NCI-H524 treated with DMSO at 0.1 percent for 48 hours (cell line): ENCODE results near the gene PLPP7.
A peak's percentile ranks its signal among the peaks of the same experiment; 100 is the strongest.

Experiments used
- DNase-seq: peaks from one replicate; lab custom pipeline; 2025; lab: John Stamatoyannopoulos, UW

Gene PLPP7

DNA sequence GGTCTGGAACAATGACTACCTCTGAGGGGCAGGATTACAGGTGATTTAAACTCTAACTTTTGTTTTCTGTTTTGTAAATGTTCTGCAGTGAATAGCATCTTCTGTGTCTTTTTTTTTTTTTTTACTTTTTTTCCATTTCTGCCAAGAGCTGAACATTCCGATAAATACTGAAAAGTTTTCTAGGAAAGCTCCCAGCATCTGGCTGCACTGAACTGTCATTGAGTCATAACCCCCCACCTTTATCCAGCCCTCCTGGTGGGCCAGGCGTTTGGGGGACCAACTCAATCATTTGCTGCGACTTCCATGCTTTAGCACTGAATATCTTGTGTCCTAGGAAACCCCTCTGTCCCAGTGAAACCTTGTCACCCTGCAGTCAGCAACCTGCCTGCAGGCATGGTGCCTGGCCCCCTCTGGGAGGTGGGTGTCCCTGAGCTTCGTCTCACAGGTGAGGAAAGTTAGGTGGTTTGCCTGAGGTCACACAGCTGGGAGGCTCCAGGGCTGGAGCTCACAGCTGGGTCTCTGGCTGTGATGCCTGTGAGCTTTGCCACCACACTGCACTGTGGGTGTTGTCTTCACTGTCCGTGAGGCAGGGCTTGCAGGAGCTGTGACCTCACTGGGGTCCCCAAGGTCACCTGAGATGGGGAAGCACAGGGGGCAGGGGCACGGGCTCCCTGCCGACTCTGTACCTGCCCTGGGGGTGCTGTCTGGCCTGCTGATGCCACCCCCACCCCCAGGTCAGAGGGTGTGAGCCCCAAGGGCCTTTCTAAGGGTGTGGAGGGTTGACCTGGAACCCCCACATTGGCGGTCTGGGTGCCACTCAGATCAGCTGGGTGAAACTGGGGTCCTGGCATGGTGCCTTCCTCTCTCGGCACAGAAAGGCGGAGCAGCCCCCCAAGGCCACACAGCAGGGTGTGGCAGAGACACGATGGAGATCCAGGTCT, 14.1 kb downstream of the PLPP7 start:
- no peak for DNase-seq

DNA sequence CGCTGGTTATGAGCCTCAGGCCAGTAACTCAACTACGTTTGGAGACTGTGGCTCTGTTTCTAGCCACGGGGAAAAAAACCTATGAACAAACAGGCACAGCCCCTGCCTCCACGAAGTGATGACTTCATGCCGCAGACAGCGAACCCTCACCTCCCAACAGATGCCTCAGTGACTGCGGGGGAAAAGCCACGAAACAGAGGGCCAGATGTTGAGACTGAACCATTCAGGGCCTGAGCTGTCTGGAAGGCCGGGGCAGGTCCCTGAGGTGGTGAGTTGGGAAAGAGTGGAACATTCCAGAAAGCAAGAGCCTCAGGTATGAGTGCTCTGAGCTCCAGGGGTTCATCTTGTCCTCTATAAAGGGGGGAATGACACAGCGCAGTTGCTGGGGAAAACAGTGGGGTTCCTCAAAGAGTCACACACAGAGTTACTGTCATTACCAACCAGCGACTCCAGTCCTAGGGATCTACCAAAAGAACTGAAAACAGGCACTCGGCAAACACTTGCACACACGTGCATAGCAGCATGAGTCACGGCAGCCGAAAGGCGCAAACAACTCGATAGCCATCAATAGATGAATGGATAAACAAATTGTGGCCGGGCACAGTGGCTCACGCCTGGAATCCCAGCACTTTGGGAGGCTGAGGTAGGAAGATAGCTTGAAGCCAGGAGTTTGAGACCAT, 15.3 kb downstream of the PLPP7 start:
- no peak for DNase-seq

DNA sequence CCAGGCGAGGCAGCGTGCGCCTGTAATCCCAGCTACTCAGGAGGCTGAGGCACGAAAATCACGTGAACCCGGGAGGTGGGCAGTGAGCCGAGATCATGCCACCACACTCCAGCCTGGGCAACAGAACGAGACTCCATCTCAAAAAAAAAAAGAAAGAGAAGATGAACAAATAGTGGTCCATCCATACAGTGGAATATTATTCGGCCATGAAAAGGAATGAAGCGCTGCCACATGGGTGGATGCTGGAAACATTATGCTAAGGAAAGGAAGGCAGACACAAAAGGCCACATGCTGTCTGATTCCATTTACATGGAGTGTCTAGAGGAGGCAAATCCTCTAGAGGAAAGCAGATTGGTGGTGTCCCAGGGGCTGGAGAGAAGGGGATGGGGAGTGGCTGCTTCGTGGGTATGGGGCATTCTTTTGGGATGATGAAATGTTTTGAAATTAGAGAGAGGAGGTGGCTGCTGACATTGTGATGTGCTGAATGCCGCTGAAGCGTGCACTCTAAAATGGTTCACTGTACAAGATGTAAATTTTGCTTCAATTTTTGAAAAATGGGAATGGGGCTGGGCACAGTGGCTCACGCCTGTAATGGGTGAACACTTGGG, 17.0 kb downstream of the PLPP7 start:
- no peak for DNase-seq

DNA sequence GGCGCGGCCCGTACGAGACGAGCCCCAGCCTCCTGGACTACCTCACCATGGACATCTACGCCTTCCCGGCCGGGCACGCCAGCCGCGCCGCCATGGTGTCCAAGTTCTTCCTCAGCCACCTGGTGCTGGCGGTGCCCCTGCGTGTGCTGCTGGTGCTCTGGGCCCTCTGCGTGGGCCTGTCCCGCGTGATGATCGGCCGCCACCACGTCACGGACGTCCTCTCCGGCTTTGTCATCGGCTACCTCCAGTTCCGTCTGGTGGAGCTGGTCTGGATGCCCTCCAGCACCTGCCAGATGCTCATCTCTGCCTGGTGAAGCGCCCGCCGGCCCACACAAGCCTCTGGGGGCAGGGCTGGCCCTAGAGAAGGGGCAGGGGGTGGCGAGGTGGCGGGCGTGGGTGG, 18.5 kb downstream of the PLPP7 start:
- DNase-seq, result no peak

DNA sequence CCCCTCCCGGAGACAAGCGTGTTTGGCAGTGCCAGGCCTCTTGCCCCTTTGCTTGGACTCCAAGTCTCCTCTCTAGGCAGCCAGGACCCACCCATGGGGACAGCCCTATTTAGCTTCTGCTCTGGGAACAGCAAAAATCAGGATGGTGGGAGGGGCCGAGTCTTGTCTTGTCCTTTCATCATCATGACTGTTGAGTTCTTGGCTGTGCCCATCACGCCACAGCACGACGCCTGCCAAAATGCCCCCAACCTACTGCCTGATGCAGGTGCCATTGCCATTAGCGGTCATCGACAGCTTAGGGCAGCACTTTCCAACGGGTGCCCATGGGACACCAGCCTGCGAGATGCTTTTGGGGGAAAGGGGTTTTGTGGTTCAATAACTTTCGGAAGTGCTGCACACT, 18.9 kb downstream of the PLPP7 start:
- DNase-seq, result no peak

DNA sequence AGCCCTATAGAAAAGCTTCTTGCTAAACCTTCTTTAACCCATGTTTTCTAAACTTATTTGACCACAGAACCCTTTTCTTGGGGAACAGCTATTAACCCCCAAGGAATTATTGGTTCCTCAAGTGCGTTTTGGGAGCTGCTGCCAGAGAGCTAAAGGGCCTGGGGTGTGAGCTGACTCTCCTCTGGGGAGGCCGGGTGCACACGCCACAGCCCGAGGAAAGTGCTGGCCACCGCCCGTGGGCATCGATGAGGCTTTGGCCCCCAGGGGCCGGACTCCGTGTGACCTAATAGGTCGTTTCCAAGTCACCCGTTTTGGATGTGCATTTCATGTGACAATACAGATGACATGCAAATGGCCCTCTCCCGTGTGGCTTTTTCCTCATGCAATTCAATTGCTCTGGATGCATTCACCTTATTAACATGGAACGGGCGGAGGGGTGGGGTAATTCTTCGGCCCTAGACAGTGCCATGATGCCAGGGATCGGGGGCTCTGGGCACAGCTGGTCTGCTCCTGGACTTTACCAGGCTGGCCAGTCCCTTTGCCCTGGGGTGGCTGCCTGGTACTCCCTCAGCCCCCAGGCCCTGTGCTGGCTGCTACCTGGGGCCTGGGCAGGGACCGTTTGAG, 19.5 kb downstream of the PLPP7 start:
- DNase-seq, result no peak

DNA sequence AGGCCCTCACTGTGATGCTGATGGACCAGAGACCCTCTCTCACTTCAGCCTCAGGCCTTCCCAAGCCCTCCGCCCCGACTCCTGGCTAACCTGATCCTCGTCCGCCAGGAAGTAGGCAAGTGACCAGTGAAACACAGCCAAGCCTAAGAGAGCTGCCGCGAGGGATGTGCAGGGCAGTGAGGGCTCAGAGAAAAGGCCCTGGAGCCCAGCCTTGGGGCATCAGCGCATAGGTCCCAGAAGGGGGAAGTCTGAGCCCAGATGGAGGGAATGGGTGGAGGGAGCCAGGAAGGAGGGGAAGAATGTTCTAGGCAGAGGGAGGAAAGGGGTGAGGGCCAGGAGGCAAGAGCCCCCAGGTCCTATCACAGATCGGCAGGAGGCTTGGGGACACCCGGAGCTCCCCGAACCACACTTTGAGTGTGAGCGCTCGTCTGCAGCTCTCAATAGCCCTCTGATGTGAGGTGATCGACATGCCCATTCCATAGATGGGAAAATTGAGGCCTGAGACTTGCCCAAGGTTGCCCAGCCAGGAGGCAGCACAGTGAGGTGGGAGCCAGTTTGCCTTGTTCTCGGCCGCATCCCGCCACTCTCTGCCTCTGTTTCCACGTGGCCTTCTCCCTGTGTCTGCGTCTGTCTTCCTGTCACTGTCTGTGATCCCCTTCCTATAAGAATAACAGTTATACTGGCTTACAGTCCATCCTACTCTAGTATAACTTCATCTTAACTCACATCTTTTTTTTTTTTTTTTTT, 20.2 kb downstream of the PLPP7 start:
- no peak for DNase-seq

DNA sequence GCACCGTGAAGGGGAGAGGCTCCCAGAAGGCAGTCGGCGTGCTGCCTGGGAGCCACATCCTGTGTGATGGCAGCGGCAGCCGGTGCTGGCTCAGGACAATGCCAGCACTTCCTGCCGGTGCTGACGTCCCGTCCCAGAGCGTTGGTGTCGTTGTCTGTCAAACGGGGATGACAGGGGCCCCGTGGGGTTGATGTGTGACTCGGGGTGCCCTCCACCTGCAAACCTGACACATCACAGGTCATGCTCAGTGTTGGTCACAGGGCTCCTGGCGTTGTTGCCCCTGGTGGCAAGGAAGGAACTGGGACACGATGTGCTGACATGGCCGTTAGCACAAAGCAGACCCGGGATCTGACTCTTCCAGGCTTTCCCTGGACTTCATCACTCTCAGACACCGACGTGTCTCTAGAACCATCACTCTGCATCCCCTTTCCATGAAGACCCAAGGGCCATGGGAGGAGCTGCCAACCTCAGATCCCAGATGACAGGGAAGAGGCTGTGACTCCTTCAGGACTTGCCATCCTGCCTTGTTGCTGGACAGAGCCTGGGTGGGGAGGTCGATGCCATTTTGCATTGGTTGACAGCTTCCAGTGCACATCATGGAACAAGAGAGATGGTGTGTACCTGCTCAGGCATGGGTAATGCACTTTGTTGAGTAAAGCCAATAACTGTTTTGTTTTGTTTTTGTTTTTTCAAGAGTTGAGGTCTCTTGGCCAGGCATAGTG, 21.5 kb downstream of the PLPP7 start:
- no peak for DNase-seq

DNA sequence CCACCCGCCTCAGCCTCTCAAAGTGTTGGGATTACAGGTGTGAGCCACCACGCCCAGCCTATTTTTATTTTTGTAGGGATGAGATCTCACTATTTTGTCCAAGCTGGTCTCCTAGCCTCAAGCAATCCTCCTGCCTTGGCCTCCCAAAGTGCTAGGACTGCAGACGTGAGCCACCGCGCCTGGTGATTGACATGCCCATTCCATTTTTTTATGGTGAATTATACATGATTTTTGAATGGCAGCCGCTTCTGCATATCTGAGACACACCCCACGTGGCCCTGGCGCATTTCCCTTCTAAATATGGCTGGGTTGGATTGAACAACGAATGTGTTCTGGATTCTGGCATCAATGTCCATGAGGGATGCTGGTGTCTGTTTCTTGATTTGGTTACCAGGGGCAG, 22.7 kb downstream of the PLPP7 start:
- no peak for DNase-seq

DNA sequence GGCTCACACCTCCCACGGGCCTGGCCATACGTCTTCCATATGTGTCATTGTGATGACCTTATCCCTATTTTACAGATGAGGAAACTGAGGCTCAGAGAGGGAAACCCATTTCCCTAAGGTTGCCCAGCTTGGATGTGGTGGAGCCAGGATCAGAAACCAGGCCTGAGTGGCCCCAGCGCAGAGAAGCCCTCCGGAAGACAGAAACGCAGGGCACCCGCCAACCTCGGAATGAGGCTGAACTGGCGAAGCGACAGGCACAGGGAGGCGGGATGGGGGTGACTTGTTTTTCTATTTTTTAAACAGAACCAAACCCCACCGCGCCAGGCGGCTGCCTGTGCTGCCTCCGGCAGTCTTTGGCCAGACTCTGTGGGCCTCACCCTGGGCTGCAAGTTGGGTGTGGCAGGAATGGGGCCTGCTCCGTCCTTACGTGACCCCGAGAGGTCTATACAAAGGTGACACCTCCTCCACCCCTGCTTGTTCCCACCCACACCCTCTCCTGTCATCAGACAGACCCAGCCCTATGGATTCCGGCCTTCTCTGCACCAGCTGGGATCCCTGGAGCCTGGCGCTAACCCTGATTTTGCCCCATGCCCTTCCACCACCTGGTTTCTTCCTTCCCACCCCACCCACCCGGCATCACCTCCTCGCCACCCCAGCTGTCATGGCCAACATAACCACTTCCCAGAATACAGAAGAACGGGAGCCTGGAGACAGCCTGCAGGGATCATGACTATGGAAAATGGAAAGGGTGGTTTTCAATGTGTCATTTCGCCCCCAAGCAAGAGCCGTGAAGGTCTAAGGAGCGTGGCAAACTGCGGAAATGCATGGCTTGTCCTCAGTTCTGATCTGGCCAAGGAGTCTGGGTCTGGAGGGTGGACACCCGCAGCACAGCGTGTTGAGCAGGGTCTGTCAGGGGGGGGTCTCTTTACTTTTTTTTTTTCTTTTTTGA, 23.6 kb downstream of the PLPP7 start:
- DNase-seq, result no peak

DNA sequence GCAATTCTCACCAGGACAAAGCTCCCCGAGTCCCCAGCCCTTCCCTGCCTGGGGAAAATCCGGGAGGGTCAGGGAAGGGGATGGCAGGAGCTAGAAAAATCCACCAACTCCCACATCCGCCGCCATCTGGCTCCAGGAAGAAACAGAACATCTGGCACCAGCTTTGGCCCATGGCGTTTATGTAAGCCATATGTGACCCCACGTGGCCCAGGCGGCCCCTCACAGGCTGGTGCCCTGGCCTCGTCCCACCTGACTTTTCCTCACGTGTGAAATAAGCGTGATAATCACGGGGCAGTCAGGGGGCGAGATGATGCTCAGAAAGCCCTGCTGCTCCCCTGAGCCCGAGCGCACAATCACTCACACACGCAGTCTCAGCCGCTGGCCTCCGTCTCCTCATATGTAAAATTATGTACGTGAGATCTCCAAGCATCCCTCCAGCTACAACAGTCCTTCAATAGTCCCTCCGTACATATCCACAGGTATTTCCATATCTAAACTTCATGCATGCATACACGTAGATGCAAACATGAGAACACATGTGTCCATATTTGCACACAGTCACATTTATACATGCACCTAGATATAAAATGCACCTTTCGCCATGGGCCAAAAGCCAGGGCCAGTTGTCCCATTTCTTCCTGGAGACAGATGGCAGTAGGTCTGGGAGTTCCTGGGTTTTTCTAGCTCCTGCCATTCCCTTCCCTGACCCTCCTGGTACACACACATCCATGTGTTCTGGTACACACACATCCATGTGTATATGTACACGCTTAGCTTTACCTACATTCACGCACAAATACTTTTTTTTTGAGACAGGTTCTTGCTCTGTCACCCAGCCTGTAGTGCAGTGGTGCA, 28.9 kb downstream of the PLPP7 start:
- peak; percentile 89 for DNase-seq

DNA sequence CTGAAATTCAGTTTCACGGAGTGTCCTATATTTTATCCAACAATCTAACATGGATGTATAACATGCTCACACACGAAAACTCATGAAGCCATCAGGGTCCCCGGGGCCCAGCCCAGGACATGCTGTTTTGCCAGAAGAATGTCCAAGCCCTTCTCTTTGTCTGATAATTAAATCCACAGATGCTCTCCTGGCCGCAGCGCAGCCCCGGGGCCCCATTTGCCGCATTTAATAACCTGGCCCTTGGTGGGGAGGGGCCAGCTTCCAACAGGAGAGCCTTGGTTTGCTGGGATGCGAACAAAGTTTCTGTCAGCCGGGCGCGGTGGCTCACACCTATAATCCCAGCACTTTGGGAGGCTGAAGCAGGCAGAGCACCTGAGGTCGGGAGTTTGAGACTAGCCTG, 30.0 kb downstream of the PLPP7 start:
- peak; percentile 18 for DNase-seq

DNA sequence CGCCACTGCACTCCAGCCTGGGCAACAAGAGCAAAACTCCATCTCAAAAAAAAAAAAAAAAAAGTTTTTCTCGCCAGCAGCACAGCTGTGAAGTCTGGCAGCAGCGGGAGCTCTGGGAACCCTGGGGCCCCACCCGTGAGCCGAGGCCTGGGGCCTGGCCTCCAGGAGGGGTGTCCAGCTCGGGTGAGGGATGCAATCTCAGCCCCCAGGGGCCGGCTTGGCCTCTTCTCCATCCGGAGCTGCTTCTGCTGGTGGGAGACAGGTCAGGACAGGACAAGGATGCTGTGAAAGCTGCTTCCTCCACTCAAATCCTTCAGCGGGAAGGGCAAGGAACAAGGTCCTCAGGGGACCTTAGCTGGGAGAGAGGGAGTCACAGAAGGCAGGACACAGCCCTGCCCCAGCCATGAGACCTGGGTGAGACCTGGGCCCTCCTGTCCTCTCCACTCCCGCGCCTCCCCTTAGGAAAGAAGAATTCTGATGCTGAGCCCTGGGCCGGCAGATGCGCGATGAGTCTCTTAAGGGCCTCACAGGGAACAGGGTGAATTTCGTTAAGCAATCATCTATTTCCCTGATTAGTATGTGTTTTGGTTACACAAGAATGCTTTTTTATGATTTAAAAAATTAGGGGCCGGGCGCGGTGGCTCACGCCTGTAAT, 30.6 kb downstream of the PLPP7 start:
- DNase-seq, result no peak

DNA sequence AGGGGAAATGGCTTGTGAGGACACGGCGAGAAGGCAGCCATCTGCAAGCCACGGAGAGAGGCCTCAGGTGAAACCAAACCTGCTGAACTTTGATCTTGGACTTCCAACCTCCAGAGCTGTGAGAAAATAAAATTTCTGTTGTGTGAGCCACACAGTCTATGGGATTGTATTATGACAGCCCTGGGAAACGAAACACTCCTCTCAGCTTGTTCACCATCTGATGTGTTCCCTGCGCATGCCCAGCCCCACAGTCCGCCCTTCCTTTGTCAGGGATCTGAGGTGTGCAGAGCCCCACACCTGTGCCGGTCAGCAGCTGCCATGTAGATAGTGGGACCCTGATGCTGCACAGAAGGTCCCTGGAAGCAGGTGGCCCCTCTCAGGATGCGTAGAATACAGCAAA, 34.1 kb downstream of the PLPP7 start:
- DNase-seq, result no peak

DNA sequence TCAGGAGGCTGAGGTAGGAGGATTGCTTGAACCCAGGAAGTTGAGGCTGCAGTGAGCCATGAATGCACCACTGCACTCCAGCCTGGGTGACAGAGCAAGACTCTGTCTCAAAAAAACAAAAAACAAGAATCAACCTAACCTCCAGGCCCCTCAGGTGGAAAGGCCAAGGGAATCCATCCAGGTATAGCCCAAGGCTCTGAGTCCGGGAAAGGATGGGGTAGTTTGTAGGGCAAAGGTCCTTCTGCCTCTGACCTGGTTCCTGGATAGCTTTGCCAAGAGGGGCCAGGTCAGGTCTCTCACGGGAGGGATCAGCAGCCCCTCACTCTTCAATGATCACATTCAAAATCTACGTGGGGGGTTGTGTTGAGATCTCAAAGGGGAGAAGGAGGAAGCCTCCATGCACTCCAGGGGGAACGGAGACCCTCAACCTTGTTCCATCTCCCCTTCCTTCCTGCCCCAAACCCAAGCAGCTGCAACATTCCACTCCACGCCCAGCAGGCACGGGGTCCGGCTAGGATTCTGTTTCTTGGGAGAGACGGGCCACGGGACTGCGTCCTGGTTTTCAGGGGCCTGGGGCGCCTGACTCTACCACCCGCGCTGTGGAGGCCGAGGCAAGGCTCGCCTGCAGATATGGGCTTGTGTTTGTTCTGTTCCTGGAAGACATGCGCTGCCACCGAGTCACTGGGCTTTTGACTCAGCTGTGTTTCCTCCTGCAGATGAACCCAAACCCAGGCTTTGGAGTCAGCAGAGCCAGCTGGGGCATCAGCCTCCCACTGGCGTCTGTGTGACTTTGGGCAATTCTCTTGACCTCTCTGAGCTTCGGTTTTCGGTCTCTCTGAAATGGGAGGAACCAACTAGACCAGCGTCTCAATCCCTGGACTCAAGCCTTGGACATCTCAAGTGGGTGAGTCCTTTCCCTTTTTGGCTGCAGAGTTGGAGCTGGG, 35.5 kb downstream of the PLPP7 start:
- DNase-seq, result no peak

DNA sequence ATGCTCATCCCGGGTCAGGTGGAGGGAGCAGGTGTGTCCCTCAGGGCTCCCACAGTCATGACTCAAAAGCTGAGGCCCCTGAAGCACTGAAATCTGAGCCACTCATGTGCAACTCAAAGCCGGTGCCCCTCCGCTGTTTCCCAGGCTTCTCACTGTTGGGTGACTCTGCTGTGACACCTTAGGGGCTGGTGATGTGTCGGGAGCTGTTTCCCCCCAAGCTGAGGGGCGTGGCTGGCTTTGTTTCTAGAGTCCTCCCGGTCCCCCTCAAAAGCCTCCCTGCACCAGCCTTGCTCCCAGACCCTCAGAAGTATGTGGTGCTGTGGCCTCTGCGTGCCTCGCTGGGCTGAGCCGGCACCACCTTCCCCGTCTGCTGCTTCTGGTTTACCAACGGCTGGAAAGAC, 39.7 kb downstream of the PLPP7 start:
- no peak for DNase-seq
